OCI-LY7 (cell line): Measurements from ENCODE around the gene LDB3. TPM values are rescaled to one million over a fixed set of nuclear protein-coding genes. Genes with fewer than 3 reads are reported as not detected.

ENCODE experiments used
- BruUV-seq: library from RNA; stranded (reverse); fragments of 400-500 nt; replicated peaks from 2 replicates; lab custom pipeline; 2021; lab: Mats Ljungman, UMichigan
- CTCF ChIA-PET: fragments of 300-600 bp; sonication (Branson Sonifier 250); formaldehyde crosslinking; loops from one replicate; lab custom pipeline; 2022; ENCODE audit warnings: antibody characterized with exemption; ENCODE audit not compliant: unreplicated experiment; lab: Charles Lee
- POLR2A ChIA-PET: fragments of 300-600 bp; sonication (Branson Sonifier 250); formaldehyde crosslinking; loops from one replicate; lab custom pipeline; 2022; ENCODE audit warnings: antibody characterized with exemption; lab: Charles Lee
- DNase-seq: peaks from one replicate; pipeline ENCODE4 v3.0.0-alpha.2; 2015; ENCODE audit warnings: low spot score
- H2AFZ ChIP-seq: fragments of 200-600 bp; sonication (generic), shearing (Covaris generic); 2 replicates; pipeline ENCODE4 v1.6.1; 2014; ENCODE audit warnings: mild to moderate bottlenecking, antibody characterized with exemption, low read length, moderate library complexity
- H3K27ac ChIP-seq: fragments of 200-600 bp; sonication (generic); 2 replicates; pipeline ENCODE4 v1.5.1; 2014; ENCODE audit warnings: mixed run types, low read depth, mild to moderate bottlenecking, moderate library complexity, low read length, inconsistent platforms; ENCODE audit not compliant: poor library complexity, severe bottlenecking
- H3K36me3 ChIP-seq: fragments of 200-600 bp; sonication (generic); 2 replicates; pipeline ENCODE4 v1.6.1; 2014; ENCODE audit warnings: mild to moderate bottlenecking, antibody characterized with exemption, low read length, moderate library complexity, mixed read lengths; ENCODE audit not compliant: insufficient read depth
- H3K4me1 ChIP-seq: fragments of 200-600 bp; sonication (generic); 2 replicates; pipeline ENCODE4 v1.5.1; 2014; ENCODE audit warnings: mild to moderate bottlenecking, low read length; ENCODE audit not compliant: insufficient read depth, poor library complexity, severe bottlenecking
- H3K4me2 ChIP-seq: fragments of 200-600 bp; sonication (generic); 2 replicates; pipeline ENCODE4 v1.6.1; 2014; ENCODE audit warnings: mild to moderate bottlenecking, low read length
- H3K4me3 ChIP-seq: fragments of 200-600 bp; sonication (generic); 2 replicates; pipeline ENCODE4 v1.5.1; 2014; ENCODE audit warnings: mild to moderate bottlenecking, low read depth, low read length; ENCODE audit not compliant: poor library complexity, severe bottlenecking
- H3K79me2 ChIP-seq: fragments of 200-600 bp; sonication (generic); 2 replicates; pipeline ENCODE4 v1.6.1; 2016; ENCODE audit warnings: low read depth, mild to moderate bottlenecking, low read length, moderate library complexity, mixed read lengths; ENCODE audit not compliant: insufficient read depth
- H3K9me2 ChIP-seq: fragments of 200-600 bp; sonication (generic); 2 replicates; pipeline ENCODE4 v1.6.1; 2016; ENCODE audit warnings: mild to moderate bottlenecking, low read length, mixed read lengths; ENCODE audit not compliant: insufficient read depth
- H3K9me3 ChIP-seq: fragments of 200-600 bp; sonication (generic); 2 replicates; pipeline ENCODE4 v1.6.1; 2014; ENCODE audit warnings: mild to moderate bottlenecking, mixed run types, low read length, mixed read lengths
- H4K20me1 ChIP-seq: fragments of 200-600 bp; sonication (generic); 2 replicates; pipeline ENCODE4 v1.6.1; 2014; ENCODE audit warnings: mild to moderate bottlenecking, antibody characterized with exemption, low read length, moderate library complexity, mixed read lengths; ENCODE audit not compliant: insufficient read depth
- CTCF ChIP-seq: fragments of 200-600 bp; sonication (generic); conservative IDR thresholded peaks from 2 replicates; pipeline ENCODE4 v1.5.1; 2014; ENCODE audit warnings: mild to moderate bottlenecking, antibody characterized with exemption, low read length, moderate library complexity, mixed read lengths
- EZH2phosphoT487 ChIP-seq: fragments of 200-600 bp; sonication (generic); IDR thresholded peaks from 2 replicates; pipeline ENCODE4 v1.6.1; 2018; ENCODE audit warnings: low read depth, borderline replicate concordance, mild to moderate bottlenecking, mixed run types, antibody characterized with exemption, low read length, moderate library complexity, mixed read lengths
- intact Hi-C: fragments of 100-400 bp; cut with micrococcal nuclease; formaldehyde crosslinking; loops from one replicate; pipeline ENCODE4 v1.10.0; 2022; ENCODE audit not compliant: unreplicated experiment
- total RNA-seq, 2 experiments: library from RNA; depleted of rRNA in 1 of 2; stranded (reverse); fragments of >200 nt in 1 of 2; shearing (Covaris generic) in 1 of 2; gene quantifications; 2 replicates each; pipeline ENCODE4 v1.2.3, GENCODE V29; 2014 to 2022

LDB3 gene
- total RNA-seq, 2 experiments from 2014 or later = 0.08 TPM; not detected in 1

GRCh38 chr10:86692023-86692514 lies 23.8 kb downstream of the LDB3 start:
- DNase-seq = no peak
- H3K27ac ChIP-seq = no peak overlapping the region
- H3K4me3 ChIP-seq = no peak overlapping the region
- CTCF ChIA-PET = interaction anchor here (0.6 kb wide), 1 partner anchor 436 kb away, joined by 3 read pairs; no protein-coding TSS in a partner anchor
- no peaks in the 10 kb centered on the region for H3K9me3 ChIP-seq
- H4K20me1 ChIP-seq = no peaks in the 10 kb centered on the region
- BruUV-seq = no TSS peak
- H3K4me1 ChIP-seq = no peaks in the 10 kb centered on the region
- no peak for TF ChIP-seq CTCF
- no peak for TF ChIP-seq EZH2phosphoT487
- intact Hi-C loops = no loop called here
- no peak overlapping the region for H3K4me2 ChIP-seq
- POLR2A ChIA-PET = no interaction called here
- H3K36me3 ChIP-seq = no peaks in the 10 kb centered on the region
- no peak overlapping the region for H2AFZ ChIP-seq
- H3K9me2 ChIP-seq = no peaks in the 10 kb centered on the region
- H3K79me2 ChIP-seq = no peaks in the 10 kb centered on the region

GRCh38 chr10:86692664-86693063 lies 24.4 kb downstream of the LDB3 start:
- CTCF ChIA-PET = no interaction called here
- no peak for TF ChIP-seq CTCF
- TF ChIP-seq EZH2phosphoT487 = no peak

GRCh38 chr10:86693275-86693674 lies 25.0 kb downstream of the LDB3 start:
- Histone ChIP-seq H3K9me3 (no peaks in the 10 kb centered on the region), H3K27ac (no peak overlapping the region), H3K36me3 (no peaks in the 10 kb centered on the region), H3K4me2 (no peak overlapping the region), H3K9me2 (no peaks in the 10 kb centered on the region), H3K4me1 (no peaks in the 10 kb centered on the region), H3K4me3 (no peak overlapping the region), H4K20me1 (no peaks in the 10 kb centered on the region), H3K79me2 (no peaks in the 10 kb centered on the region), H2AFZ (no peak overlapping the region)
- ChIA-PET POLR2A (interaction anchor here (0.5 kb wide), 1 partner anchor 120 kb away, joined by 6 read pairs; no protein-coding TSS in a partner anchor), CTCF (interaction anchor here (0.5 kb wide), 1 partner anchor 169 kb away, joined by 3 read pairs; no protein-coding TSS in a partner anchor)
- DNase-seq = no peak
- TF ChIP-seq EZH2phosphoT487 = no peak
- no peak for TF ChIP-seq CTCF
- BruUV-seq = no TSS peak
- intact Hi-C loops = no loop called here

More at GRCh38 chr10:86692664-86693063, 24.4 kb downstream of the LDB3 start:
- Histone ChIP-seq H3K4me1 (no peaks in the 10 kb centered on the region), H2AFZ (no peak overlapping the region), H3K36me3 (no peaks in the 10 kb centered on the region), H3K4me3 (no peak overlapping the region), H3K27ac (no peak overlapping the region), H3K9me2 (no peaks in the 10 kb centered on the region), H3K79me2 (no peaks in the 10 kb centered on the region), H3K9me3 (no peaks in the 10 kb centered on the region), H3K4me2 (no peak overlapping the region), H4K20me1 (no peaks in the 10 kb centered on the region)
- intact Hi-C loops = no loop called here
- POLR2A ChIA-PET = interaction anchor here (0.5 kb wide), 1 partner anchor 119 kb away, joined by 6 read pairs; no protein-coding TSS in a partner anchor
- no peak for DNase-seq
- BruUV-seq = no TSS peak
